HEK293T (cell line): ENCODE data around the gene PCDH9.

Source experiments
- BHLHE40 ChIP-seq: fragments of 450-650 bp; IDR thresholded peaks from 2 replicates; pipeline ENCODE4 v1.6.1; 2016; ENCODE audit warnings: mild to moderate bottlenecking, moderate library complexity, borderline replicate concordance
- FOXM1 ChIP-seq: fragments of 450-650 bp; IDR thresholded peaks from 2 replicates; pipeline ENCODE4 v1.6.1; 2017; ENCODE audit warnings: mild to moderate bottlenecking, borderline replicate concordance
- L3MBTL2 ChIP-seq: fragments of 450-650 bp; conservative IDR thresholded peaks from 2 replicates; pipeline ENCODE4 v1.6.1; 2016; ENCODE audit warnings: mild to moderate bottlenecking
- PKNOX1 ChIP-seq: fragments of 450-650 bp; IDR thresholded peaks from 2 replicates; pipeline ENCODE4 v1.6.1; 2016
- SP1 ChIP-seq: fragments of 450-650 bp; IDR thresholded peaks from 2 replicates; pipeline ENCODE4 v1.6.1; 2017
- SUZ12 ChIP-seq: fragments of 450-650 bp; IDR thresholded peaks from 2 replicates; pipeline ENCODE4 v1.6.1; 2016; ENCODE audit warnings: mild to moderate bottlenecking

- TF ChIP-seq SUZ12: no peak
- no peak for TF ChIP-seq BHLHE40
- no peak for TF ChIP-seq SP1
- TF ChIP-seq PKNOX1: no peak
- TF ChIP-seq L3MBTL2: no peak
- TF ChIP-seq FOXM1: no peak
Measured at GRCh38 chr13:66972659-66973058, 257.5 kb downstream of the PCDH9 start.
